NOMO-1 treated with dmso at 0.1 percent for 144 hours (cell line): Measurements from ENCODE around the gene ARID3C.

Source experiments
- DNase-seq: peaks from one replicate; lab custom pipeline; 2025; ENCODE audit not compliant: unreplicated experiment; lab: John Stamatoyannopoulos, UW

ARID3C gene

DNA sequence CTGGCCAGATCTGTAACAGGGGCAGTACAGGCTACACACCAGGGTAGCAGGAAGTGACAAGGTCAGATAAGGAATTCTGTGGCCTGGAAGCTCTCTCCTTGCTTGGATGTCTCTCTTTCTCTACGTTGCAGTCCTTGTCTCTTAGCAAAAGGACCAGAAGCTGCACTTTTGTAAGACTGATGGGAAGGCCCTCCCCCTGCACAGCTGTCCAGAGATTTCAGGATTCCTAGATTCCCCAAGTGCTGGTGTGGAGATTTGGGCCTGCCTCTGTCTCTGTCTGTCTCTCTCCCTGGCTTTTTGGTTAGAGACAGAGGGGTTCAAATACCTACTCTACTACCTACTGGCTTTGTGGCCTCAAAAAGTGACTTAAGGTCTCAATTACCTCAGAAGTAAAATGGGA lies 29.3 kb downstream of the ARID3C start:
- DNase-seq: no peak

DNA sequence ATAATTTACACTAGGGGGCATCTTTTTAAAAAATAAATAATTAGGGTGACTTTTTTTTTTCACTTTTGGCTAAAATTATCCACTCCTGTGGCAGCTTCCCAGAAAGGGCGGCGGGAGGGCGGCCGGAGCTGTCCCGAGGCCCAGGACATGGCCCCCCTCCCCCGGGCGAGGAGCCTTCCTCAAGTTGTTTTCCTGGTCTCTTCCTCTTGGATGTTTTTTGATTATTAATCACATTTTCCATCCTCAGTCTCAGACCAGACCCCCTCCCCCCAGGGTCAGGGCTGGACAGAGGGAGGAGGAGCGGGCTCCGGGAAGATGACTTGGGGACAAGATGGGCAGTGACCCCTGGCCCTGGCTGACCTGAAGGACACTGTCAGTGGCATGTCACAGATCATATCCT lies 34.7 kb downstream of the ARID3C start:
- DNase-seq: no peak

DNA sequence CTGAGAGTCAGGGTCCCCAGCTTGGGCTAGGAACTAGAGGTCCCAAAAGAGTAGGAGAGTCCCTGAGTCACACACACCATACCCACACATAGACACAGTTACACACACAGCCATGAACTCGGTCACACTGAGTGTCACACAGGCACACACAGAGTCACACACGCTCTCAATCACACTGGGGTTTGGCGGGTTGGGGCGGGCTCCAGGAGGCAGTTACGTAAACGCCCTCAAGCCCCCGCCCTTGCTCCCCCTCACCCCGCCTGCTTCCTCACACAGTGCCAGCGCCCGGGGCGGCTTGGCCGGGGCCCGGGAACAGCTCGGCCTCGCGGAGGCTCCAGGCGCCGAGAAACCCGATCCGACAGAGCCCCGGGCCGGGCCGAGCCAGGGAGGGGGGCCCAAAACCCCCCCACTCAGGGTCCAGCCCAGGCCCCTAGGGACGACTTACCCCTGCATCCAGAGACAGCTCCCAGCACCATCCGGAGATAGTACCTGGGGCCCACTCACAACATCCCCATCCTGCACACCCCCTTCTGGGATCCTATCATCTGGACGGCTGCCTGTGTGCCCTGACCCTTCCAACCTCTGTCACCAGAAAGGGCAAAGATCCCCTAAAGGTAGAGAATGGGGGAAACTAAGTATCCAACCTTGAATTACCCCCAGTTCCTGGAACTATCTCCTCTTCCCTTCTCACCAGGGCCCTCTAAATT lies 35.8 kb downstream of the ARID3C start:
- DNase-seq: no peak

DNA sequence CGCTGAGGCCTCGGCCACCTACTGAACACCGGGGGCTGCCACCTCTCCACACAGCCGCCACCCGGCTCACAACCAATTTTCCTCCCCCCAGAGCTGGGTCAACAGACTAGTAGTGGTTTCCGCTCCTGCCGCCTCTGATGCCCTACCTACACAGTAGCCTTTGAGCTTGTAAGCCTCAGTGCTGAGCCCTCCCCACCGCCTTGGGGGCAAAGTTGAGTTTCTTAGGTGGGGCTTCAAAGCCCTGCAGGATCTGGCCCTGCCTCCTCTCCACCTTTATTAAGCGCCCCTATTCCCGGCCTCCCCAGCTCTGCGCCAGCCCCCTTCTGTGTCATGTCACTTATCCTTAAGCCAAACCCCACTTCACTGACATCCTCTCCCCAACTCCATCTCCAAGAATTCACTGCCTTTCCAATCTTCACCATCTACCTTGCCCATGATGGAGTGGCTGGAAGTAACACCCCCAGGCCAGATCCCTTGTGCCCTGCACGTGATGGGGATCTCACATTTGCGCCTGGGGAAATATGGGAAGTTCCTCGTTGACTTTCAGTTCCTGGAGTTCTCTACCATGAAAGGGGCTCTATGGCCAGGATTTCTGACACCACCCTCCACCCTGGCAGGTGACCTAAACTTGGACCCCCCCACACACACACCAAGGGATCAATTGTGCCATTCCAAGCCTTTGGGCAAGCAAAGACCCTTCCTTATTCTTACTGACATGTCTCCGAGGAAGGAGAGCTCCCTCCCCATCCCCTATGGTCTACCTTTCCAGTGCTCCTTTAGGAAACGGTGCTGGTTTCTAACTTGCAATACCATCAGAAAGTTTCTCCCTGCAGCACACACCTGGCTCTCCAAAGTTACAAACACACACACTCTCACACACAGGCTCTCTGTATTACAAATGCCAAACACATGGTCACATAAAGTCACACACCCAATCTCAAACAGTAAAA lies 36.7 kb downstream of the ARID3C start:
- DNase-seq: no peak

DNA sequence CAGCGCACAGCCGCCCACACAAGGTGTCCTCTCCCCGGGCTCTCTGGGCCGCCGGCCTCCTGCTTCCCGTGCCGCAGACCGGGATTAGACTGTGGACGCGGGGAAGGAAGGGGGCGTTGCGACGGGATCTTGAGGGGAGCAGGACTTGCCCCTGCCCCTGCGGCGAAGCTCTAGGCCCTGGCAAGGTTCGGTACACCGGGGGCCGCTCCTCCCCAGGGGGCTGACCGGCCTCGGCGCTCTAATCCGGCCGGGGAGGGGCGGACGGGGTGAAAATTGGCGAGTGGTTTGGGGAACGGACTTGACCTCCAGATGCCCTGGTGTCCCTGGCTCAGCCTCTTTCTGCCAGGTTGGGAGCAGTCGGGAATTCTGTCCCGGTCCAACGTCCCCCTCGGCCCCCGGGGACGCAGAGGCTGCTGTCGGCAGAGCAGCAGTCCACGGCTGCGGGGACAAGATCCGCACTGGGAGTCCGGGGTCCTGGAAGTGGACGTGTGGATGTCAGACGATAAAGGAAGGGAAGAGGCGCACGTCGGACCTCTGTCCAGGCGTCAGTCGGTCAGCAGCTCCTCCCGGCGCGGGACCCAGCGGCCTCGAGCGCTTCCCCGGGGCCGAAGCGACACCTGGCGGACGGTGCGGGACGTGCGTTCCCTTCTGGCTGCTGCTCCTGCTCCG lies 37.5 kb downstream of the ARID3C start:
- DNase-seq: peak; percentile 65

DNA sequence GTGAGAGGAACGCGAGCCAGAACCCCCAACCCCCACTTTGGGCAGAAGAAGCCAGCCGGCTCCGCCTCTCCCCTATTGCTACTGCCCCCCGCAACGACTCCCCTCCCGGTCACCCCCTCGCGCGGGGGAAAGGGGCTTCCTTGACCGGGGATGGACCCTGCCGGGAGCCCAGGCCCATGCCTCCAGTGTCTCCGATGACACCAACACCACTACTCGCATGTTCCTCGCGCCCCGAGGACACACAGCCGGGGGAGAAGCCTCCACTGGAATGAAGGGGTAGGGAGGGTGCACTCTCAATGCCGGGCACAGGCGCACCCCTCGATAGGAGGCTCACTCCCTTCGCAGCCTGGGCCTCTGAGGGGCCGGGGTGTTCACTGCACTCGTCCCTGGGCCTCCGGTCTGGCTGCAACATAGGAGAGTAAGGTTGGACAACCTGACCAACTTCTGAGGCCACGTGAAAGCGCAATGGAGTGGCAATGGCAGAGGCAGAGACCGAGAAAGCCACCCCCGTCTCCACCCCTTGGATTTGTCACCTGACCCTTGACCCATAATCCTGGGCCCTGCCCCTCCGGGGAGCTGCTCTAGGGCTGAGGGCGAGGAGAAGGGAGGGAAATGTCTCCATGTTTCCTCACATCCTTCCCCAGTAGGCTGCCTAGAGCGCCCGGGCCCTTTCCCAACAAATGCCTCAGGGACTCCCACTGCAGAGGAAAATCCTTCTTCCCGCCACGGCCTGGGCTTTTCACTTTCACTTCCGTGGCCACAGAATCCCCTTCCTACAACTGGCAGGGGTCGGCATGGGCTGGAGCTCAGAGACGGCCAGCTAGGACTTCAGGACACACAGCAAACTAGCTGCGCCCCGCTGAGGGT lies 38.3 kb downstream of the ARID3C start:
- no peak for DNase-seq

DNA sequence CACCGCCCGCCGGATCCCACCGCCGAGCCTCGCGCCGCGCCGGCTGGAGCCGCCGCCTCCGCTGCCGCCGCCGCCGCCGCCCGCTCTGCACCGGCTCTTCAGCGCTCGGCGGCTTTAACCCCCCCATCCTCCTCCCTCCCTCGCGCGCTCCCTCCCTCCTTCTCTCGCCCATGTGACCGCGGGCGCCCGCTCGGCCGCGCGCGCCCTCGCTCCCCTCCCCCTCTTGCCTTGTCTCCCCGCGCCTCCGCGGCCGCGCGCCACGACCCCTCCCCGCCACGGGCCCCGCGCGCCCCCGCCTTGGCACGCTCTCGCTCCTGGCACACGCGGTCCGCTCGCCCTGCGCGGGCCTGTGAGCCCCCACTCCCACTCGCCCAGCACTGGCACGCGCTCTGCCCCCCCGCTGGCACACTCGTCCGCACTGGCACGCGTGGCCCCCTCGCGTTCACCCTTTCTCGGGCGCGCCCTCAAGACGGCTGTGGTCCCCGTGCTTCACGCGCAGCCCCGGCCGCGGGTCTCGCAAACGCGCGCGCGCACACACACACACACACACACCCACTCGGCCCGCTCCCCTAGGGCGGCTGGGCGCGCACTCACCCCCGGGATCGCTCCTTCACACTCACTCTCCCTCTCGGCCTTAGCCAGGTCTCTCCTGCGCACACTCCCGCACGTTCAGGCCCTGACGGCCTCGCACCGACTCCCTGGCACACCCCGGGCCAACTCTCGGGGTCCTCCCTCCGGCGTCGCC lies 39.1 kb downstream of the ARID3C start, which contains the start of gene CNTFR:
CNTFR (minus strand) TSS at position 89 of the 745 bp plus-strand sequence. CDS start 20,743 bp downstream, outside the sequence.
- DNase-seq: no peak

DNA sequence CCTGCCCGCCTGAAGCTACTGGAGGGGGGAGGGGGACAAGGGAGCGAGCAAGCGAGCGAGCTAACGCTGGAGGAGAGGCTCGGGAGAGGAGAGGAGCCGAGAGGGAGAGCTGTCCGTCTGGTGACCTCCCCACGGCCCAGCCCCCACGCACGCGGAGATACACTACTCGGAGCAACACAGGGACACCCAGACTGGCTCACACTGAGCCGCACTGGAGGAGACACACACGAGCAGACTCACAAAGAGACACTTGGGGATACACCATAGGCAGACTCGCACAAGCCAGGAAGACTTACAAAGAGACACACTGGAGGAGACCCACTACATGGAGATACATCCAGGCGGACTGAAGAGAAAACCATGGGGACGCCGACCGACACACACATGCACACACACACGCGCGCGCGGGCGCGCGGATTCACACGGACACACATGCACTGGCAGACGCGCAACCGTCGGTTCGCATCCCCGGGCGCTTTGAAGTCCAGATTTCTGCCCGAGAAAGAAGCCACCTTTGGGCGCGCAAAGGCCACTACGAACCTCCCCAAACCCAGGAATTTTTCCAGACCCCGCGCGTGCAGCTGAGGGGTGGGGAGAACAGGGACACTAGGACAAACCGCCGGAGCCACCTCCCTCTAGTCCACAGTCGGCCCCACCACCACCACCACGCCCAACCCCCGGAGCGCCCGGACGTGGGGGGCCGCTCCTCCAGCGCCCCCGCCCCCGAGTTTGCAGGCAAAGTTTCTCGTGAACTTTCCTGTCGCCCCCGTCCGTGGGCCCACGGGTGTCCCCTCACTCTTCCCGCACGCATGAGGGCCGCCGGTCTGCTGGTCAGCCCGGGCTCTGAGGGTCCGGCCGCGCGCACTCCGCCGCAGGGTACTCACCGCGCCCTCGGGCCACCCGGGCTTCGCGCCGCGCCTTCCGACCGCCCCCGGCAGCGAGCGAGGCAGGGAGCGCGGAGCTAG lies 39.9 kb downstream of the ARID3C start:
- DNase-seq: no peak

DNA sequence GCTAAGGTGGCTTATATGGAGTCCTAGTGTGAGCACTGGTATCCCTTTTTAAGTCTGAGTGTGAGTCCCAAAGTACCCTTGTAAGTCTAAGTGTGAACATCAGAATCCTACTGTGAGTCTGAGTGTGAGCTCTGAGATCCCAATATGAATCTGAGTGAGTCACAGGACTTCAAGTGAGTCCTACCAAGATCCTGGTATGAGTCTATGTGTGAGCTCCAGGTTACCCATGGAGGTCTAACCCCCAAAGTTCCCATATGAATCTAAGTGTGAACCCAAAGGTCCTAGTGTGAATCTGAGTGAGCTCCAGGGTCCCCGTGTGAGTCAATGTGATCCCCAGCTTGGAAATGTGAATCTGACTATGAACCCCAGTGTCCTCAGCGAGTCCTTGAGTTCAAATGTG lies 41.6 kb downstream of the ARID3C start:
- DNase-seq: no peak

DNA sequence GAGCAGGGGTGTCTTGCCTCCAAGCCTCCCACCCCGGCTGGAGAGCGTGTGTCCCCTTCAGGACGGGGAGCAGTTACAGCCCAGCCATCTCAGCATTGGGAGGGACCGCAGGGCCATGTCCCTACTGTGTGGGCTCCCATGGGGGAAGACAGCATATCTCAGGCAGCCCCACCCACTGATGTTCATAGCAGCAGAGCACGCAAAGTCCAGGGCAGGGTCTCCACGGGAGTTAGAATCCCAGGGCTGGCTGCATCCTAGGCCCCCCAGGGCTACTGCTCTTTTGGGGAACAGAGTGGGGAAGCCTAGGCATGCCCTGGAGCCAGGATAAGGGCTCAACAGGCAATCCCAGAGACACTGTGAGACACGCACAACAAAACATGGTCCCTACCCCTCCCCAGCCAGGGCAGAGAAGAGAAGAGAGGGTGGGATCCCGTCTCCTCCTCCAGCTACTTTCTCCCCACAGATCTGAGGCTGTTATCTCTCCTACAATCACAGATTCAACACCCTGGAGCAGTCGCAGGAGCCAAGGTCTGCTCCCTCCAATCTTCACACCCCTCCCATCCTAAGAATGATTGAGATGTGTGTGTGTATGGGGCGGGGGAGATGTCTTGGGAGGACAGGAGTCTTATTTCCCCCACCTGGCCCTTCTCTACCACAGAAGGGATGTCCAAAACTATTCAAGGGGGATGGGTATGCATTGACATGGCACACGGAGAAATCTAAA lies 42.8 kb downstream of the ARID3C start:
- no peak for DNase-seq

DNA sequence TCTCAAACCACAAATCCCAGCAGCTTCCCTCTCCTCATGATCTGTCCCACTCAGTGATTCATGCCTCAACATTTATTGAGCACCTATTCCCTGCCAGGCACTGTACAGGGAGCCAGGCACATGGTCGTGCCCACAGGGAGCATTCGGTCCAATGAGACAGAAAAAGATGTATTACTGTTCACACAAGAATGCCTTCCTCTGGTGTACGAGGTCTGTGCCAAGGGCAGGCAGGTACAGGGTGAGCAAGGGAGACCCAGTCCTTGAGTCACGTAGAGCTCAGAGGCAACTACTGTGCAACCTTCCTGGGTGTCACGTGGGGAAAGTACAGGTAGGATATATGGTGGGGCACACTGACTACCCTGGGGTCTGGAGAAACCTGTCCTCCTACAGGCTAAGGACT lies 43.9 kb downstream of the ARID3C start:
- DNase-seq: no peak

DNA sequence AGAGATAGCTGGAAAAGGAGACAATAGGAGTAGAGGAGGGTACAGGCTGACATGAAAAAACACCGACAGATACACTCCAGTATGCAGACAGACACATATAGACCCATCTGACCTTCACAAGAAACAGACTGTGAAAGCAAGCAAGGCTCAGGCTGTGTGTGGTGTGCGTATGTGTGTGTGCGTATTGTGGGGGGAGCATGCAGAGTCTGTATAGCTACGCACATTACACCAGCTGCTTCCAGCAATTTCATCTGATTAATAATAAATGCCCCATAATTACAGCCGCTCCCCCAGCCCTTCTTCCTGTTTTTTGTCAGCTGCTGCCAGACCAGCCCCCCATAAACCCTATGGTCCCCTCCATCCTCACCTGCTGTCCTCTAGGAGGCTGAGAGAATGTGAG lies 46.1 kb downstream of the ARID3C start:
- DNase-seq: no peak

DNA sequence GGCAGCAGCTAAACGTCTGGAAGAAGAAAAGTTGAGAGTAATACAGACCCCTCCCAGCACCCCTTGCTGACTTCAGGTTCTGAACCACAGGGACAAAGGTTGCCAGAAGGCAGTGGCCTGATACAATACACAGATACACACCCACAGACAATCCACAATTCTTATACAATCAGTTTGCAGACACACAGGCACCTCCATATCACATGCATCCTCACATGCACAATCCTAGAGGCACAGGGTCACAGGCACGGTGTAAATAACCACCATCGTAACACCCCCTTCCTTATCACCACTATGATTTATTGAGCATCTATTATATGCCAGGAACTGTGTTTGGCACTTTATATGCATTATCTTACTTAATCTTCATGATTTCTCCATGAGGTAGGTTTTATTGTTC lies 47.5 kb downstream of the ARID3C start:
- DNase-seq: no peak

DNA sequence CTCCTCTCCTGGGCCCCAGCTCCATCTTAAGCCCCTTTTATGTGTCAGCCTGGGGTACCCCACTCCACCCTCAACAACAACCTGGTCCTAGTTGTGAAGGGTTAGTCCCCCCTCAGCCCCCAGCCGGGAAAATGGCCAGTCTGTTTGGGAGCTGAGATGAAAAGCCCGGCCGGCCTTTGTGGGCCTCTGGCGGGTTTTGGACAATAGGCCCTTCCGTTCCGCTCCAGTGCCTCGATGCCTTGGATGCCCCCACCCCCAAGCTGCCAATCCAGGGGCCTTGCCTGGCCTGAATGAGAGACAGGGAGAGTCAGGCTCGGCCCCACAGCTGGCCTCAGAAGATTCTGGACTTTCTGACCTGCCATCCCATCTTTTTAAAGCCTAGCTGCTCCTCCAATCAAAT lies 48.5 kb downstream of the ARID3C start:
- no peak for DNase-seq

DNA sequence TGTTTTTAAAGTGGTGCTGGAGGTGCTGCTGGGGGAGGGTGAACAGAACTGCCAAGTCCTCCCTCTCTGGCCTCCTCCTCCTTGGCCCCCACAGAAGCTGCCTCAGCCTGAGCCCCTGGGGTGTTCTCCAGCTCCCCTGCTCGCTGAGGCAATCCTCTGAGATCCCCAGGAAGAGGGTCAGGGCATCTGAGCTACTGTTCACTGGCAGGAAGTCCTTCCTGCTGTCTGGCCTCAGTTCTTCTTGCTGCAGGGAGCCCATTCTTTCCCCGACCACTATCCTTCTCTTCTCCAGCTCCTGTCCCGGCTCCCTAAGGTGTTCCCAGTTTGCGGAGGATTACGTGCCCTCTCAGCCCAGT lies 49.1 kb downstream of the ARID3C start:
- DNase-seq: no peak

DNA sequence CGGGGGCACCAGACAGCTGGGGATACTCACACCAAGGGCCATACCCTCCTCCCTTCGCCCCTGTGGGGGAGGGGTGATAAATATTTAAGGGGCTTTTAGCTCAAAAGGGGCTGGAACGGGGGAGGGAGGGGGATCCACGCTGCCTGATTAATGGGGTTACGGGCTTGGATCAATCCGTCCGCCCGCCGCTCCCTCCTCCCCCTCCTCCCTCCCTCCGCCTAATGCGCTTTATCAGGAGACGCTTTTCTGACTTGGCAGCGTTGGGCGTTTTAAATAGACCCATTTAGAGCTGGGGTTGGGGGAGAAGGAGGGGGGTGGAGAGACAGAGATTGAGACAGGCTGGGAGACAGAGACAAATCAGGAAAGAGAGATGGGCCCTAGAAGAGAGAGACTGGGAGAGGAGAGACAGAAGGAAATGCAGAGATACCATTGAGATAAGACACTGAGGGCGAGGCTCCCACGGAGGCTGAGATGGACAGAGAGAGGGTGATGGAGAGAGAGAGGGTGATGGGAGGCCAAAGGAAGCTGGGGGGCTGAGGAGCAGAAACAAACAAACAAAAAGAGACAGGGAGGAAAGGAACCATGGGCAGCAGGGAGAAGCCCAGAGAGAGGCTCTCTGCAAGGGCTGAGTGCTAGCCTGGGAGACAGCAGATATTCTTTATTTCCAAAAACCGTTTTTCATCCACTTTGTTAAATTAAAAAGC lies 49.6 kb downstream of the ARID3C start:
- no peak for DNase-seq

DNA sequence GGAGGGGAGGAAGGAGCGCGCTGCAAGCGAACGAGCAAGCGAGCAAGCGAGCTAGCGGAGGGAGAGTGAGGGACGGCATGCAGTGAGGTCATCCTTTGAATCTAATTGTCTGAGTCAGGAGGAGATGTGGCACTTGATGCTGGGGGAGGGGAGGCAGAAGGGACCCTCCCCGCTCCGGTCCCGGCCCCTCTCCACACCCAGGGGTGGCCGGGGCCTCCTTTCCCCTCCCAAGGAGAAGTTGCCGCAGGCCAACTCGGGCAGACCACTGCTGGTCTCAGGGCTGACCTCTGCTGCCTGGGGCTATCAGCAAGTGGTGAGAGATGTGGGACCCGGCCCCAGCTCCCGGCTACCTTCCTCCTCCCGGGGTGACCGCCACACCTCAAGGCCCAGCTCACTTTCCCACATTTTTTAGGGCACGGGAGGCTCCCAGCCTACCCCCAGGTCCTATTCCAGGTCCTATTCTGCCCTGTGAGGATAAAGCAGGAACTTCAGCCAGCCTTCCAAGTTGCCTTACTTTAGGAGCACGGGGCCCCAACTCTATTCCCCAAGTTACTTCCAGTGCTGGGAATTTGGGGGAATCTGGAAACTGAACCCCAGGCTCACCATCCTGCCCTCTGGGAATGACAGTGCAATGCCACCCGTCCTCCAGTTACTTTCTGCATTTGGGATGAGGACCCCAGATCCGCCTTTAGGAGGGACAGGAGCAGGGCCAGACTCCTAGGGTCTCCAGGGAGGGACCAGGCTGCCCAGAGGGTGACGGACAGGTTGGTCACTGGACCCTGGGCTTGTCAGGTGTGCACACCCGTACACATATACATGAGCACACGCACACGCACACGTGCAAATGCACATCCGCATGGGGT lies 50.4 kb downstream of the ARID3C start:
- no peak for DNase-seq
